Natural killer cell (primary cell): Measurements from ENCODE around the gene CTNNA2. TPM values are rescaled to one million over a fixed set of nuclear protein-coding genes. Genes with fewer than 3 reads are reported as not detected.

Experiments
- ATAC-seq, 3 donors: fragments of 150-1000 bp in 2 of 3; fragments of 200-7000 bp in 1 of 3; cut with Tn5 transposase; 1 replicate in 1 of 3; 2 replicates in 2 of 3; pipeline ENCODE4 v1.10.0; 2021; ENCODE audit warnings: mild to moderate bottlenecking in 2 of 3, moderate library complexity in 2 of 3
- DNase-seq, 2 donors: peaks; one replicate each; pipeline versions ENCODE4 v3.0.0 to v3.0.0-alpha.2; 2013 to 2021; ENCODE audit warnings: mixed read lengths in 1 of 2
- H3K27ac ChIP-seq: one replicate; pipeline ENCODE4 v1.5.1; 2013; ENCODE audit warnings: mild to moderate bottlenecking, low read length
- H3K27me3 ChIP-seq: one replicate; pipeline ENCODE4 v1.6.1; 2013; ENCODE audit warnings: low read length; ENCODE audit not compliant: control insufficient read depth, insufficient read depth
- H3K36me3 ChIP-seq: one replicate; pipeline ENCODE4 v1.6.1; 2013; ENCODE audit warnings: low read length; ENCODE audit not compliant: control insufficient read depth, insufficient read depth
- H3K4me1 ChIP-seq: one replicate; pipeline ENCODE4 v1.6.1; 2013; ENCODE audit warnings: low read length; ENCODE audit not compliant: control insufficient read depth, insufficient read depth
- H3K4me3 ChIP-seq: one replicate; pipeline ENCODE4 v1.5.1; 2013; ENCODE audit warnings: low read length
- H3K9me3 ChIP-seq: one replicate; pipeline ENCODE4 v1.6.1; 2013; ENCODE audit warnings: low read length; ENCODE audit not compliant: control insufficient read depth, insufficient read depth
- H3K27ac Mint-ChIP-seq, 2 donors: one replicate each; pipeline ENCODE4 v1.8.0; 2022; ENCODE audit warnings: mild to moderate bottlenecking in 2 of 2, mixed read lengths in 2 of 2, moderate library complexity in 1 of 2
- H3K27me3 Mint-ChIP-seq, 2 donors: one replicate each; pipeline ENCODE4 v1.8.0; 2022; ENCODE audit warnings: low read depth in 2 of 2, mixed read lengths in 2 of 2
- H3K36me3 Mint-ChIP-seq: one replicate; pipeline ENCODE4 v1.8.0; 2022; ENCODE audit warnings: mixed read lengths
- H3K4me1 Mint-ChIP-seq, 2 donors: one replicate each; pipeline ENCODE4 v1.8.0; 2022; ENCODE audit warnings: mixed read lengths in 2 of 2
- H3K4me3 Mint-ChIP-seq: one replicate; pipeline ENCODE4 v1.8.0; 2022; ENCODE audit warnings: mild to moderate bottlenecking, moderate library complexity, mixed read lengths
- H3K9me3 Mint-ChIP-seq, 2 donors: one replicate each; pipeline ENCODE4 v1.8.0; 2022; ENCODE audit warnings: mixed read lengths in 2 of 2
- WGBS: methylation state at CpG from one replicate; pipeline ENCODE4 v1.1.7; 2013; ENCODE audit warnings: missing lambda C conversion rate; ENCODE audit not compliant: insufficient coverage; 5-methylcytosine and 5-hydroxymethylcytosine counted together
- intact Hi-C: fragments of 100-400 bp; cut with micrococcal nuclease; formaldehyde crosslinking; loops from one replicate; pipeline ENCODE4 v1.14.2; 2022
- total RNA-seq, 4 donors: library from RNA; stranded (reverse); fragments of 120-200 nt in 1 of 4; gene quantifications; one replicate each; pipeline versions ENCODE4 v1.2.3 to v1.2.4, GENCODE V29; 2013 to 2022
- TF ChIP-seq, protein P1 (sequence below): fragments of 200-600 bp; IDR thresholded peaks from one replicate; pipeline ENCODE4 v1.8.0; 2022; ENCODE audit warnings: antibody characterized with exemption

The CTNNA2 gene
- total RNA-seq, 3 donors from 2014 or later (not counting 1 experiment from before 2014, with no cell fraction given): not detected

DNA sequence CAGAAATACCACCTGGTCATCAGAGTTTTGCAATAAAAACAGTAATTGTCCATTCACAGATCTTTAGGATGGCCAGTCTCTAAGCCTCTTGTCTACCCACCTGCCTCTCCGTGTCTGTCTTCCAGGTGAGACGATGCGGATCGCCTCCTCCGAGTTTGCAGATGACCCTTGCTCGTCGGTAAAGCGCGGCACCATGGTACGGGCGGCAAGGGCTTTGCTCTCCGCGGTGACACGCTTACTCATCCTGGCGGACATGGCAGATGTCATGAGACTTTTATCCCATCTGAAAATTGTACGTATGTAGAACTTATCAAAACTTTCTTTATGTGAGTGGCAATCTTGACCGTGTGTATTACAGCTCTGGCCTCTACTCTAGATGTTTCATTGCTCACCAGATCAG is 345.0 kb downstream of the CTNNA2 start:
- Mint-ChIP-seq H3K27ac (no peak overlapping the region), H3K4me3 (no peak overlapping the region), H3K27me3 (no peaks in the 10 kb centered on the region), H3K36me3 (no peaks in the 10 kb centered on the region), H3K4me1 (no peaks in the 10 kb centered on the region), H3K9me3 (peaks cover 3 to 14% of the 10 kb centered on the region in 2 donors)
- Histone ChIP-seq H3K27ac (no peak overlapping the region), H3K4me1 (no peaks in the 10 kb centered on the region), H3K4me3 (no peak overlapping the region), H3K9me3 (no peaks in the 10 kb centered on the region), H3K27me3 (no peaks in the 10 kb centered on the region), H3K36me3 (no peaks in the 10 kb centered on the region)
- intact Hi-C loops: no loop called here
- no peak for ATAC-seq
- WGBS: 98% methylated on average over 17 of the region's 17 CpGs
- TF ChIP-seq, protein P1, sequence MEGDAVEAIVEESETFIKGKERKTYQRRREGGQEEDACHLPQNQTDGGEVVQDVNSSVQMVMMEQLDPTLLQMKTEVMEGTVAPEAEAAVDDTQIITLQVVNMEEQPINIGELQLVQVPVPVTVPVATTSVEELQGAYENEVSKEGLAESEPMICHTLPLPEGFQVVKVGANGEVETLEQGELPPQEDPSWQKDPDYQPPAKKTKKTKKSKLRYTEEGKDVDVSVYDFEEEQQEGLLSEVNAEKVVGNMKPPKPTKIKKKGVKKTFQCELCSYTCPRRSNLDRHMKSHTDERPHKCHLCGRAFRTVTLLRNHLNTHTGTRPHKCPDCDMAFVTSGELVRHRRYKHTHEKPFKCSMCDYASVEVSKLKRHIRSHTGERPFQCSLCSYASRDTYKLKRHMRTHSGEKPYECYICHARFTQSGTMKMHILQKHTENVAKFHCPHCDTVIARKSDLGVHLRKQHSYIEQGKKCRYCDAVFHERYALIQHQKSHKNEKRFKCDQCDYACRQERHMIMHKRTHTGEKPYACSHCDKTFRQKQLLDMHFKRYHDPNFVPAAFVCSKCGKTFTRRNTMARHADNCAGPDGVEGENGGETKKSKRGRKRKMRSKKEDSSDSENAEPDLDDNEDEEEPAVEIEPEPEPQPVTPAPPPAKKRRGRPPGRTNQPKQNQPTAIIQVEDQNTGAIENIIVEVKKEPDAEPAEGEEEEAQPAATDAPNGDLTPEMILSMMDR: no peak
- DNase-seq: no peak

DNA sequence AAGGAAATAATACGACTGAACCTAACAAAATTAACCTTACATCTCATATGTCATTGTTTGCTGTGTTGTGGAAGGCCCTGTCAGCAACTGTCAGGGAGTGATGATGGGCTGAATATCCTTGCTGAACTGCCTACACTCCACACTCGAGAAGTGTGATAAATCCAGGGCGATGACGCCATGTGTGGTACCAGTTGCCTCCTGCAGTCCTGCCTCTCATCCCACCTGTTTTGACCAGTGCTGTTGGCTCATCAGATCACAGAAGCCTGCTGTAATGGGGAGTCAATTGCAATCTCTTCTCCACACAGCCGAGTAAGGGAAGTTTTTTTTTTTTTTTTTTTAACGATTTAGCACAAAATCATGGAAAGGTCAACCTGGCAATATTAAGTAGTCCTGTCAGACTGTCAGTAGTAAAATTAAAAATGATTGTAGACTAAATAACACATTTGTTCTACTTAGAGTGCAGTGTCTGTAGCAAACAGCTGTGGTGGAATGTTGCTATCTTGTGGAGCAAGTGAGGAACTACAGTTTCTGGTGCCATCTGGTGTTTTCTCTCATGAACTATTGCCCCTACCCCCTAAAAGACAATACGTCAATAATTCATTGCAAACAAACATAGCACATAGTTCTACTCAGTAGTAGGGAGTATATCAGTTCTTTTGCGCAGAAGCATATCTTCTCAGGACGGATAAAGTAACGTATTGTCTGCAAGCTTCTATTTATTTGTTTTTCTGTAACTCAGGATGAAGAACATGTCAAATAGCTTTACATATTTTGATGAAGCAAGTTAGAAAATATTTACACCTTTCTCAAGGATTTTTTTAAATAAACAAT is 347.6 kb downstream of the CTNNA2 start:
- Mint-ChIP-seq H3K36me3 (no peaks in the 10 kb centered on the region), H3K9me3 (peaks cover 0 to 11% of the 10 kb centered on the region in 2 donors), H3K27me3 (no peaks in the 10 kb centered on the region), H3K27ac (no peak overlapping the region), H3K4me3 (no peak overlapping the region), H3K4me1 (no peaks in the 10 kb centered on the region)
- intact Hi-C loops: no loop called here
- Histone ChIP-seq H3K27me3 (no peaks in the 10 kb centered on the region), H3K27ac (no peak overlapping the region), H3K4me1 (no peaks in the 10 kb centered on the region), H3K36me3 (no peaks in the 10 kb centered on the region), H3K4me3 (no peak overlapping the region), H3K9me3 (no peaks in the 10 kb centered on the region)
- TF ChIP-seq, protein P1: no peak
- DNase-seq (no peak), ATAC-seq (no peak)
- WGBS: 51% methylated on average over 6 of the region's 10 CpGs

DNA sequence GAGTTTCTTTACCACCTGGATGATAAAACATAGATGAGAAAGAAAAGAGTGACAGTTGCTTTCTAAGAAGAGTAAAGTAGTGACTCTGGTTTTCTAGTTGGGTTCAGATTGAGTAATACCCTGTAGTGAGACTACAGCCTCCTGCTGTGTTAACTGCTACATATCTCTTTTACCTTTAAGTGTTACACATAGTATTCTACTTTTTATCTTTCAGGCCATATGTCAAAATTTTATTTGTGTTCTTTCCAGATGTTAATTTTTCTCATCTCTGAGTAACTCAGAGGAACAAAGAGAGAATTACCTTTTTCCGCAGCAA is 348.2 kb downstream of the CTNNA2 start:
- H3K4me3 ChIP-seq: no peak overlapping the region
- H3K27me3 Mint-ChIP-seq: no peaks in the 10 kb centered on the region
- WGBS: 20% methylated on average over 1 of the region's 1 CpG
- no peaks in the 10 kb centered on the region for H3K27me3 ChIP-seq
- intact Hi-C loops: no loop called here
- TF ChIP-seq, protein P1: no peak
- no peaks in the 10 kb centered on the region for H3K36me3 ChIP-seq
- no peak overlapping the region for H3K4me3 Mint-ChIP-seq
- ATAC-seq (no peak), DNase-seq (no peak)
- no peaks in the 10 kb centered on the region for H3K4me1 Mint-ChIP-seq
- no peaks in the 10 kb centered on the region for H3K9me3 ChIP-seq
- H3K27ac ChIP-seq: no peak overlapping the region
- H3K36me3 Mint-ChIP-seq: no peaks in the 10 kb centered on the region
- H3K27ac Mint-ChIP-seq: no peak overlapping the region
- H3K9me3 Mint-ChIP-seq: peaks cover 0 to 9% of the 10 kb centered on the region in 2 donors
- H3K4me1 ChIP-seq: no peaks in the 10 kb centered on the region

DNA sequence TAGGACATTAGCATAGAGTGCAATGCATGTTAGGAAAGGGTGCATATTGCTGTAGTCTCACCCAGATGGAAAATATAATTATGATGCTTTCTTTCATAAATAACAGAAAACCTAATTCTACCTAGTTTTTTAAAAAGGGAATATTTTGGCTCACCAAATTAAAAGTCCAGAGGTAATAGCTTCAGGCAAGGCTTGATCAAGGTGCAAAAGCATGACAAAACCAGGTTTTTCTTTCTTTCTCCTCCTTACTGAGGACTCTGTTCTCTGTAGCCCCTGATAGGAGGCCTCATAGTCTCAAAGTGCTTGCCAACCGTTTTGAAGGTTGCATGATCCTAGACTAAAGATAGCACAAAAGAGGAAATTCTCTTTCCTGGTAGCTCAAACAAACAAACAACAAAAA is 349.9 kb downstream of the CTNNA2 start:
- no peak overlapping the region for H3K4me3 Mint-ChIP-seq
- ATAC-seq (no peak), DNase-seq (no peak)
- Histone ChIP-seq H3K27ac (no peak overlapping the region), H3K9me3 (no peaks in the 10 kb centered on the region), H3K4me1 (no peaks in the 10 kb centered on the region), H3K27me3 (no peaks in the 10 kb centered on the region), H3K36me3 (no peaks in the 10 kb centered on the region), H3K4me3 (no peak overlapping the region)
- H3K27ac Mint-ChIP-seq: no peak overlapping the region
- TF ChIP-seq, protein P1: no peak
- no peaks in the 10 kb centered on the region for H3K4me1 Mint-ChIP-seq
- WGBS: 29% methylated on average over 1 of the region's 1 CpG
- no peaks in the 10 kb centered on the region for H3K36me3 Mint-ChIP-seq
- H3K27me3 Mint-ChIP-seq: no peaks in the 10 kb centered on the region
- intact Hi-C loops: no loop called here
- peaks cover 0 to 6% of the 10 kb centered on the region in 2 donors for H3K9me3 Mint-ChIP-seq
